ENCODE data around the gene IL17RE.

Gene IL17RE

DNA sequence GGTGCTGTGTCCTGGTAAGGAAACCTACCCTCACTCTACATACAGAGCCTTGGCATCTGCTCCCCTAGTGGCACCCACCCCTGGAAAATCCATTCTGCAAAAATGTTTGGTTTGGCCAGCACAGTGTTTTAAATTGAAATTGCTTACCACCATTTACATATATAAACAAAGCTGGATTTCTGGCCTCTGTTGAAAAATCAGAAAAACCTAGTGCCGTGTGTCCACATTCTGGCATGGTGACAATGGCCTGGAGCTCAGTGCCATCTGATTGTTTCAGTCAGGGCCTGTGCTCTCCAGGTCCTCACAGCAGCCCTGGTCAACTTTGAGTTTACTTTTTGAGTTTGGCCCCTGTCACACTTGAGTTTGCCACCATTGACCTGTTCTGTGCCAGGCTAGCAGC, 11.4 kb downstream of the IL17RE start:
- TF ChIP-seq, protein P1, sequence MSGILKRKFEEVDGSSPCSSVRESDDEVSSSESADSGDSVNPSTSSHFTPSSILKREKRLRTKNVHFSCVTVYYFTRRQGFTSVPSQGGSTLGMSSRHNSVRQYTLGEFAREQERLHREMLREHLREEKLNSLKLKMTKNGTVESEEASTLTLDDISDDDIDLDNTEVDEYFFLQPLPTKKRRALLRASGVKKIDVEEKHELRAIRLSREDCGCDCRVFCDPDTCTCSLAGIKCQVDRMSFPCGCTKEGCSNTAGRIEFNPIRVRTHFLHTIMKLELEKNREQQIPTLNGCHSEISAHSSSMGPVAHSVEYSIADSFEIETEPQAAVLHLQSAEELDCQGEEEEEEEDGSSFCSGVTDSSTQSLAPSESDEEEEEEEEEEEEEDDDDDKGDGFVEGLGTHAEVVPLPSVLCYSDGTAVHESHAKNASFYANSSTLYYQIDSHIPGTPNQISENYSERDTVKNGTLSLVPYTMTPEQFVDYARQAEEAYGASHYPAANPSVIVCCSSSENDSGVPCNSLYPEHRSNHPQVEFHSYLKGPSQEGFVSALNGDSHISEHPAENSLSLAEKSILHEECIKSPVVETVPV (CRISPR knock-in tag; IDR thresholded peaks at IDR 0.05) = no peak
- no peak for TF ChIP-seq ZC3H10 (CRISPR knock-in tag; IDR thresholded peaks at IDR 0.05)
- no peak for ATAC-seq

DNA sequence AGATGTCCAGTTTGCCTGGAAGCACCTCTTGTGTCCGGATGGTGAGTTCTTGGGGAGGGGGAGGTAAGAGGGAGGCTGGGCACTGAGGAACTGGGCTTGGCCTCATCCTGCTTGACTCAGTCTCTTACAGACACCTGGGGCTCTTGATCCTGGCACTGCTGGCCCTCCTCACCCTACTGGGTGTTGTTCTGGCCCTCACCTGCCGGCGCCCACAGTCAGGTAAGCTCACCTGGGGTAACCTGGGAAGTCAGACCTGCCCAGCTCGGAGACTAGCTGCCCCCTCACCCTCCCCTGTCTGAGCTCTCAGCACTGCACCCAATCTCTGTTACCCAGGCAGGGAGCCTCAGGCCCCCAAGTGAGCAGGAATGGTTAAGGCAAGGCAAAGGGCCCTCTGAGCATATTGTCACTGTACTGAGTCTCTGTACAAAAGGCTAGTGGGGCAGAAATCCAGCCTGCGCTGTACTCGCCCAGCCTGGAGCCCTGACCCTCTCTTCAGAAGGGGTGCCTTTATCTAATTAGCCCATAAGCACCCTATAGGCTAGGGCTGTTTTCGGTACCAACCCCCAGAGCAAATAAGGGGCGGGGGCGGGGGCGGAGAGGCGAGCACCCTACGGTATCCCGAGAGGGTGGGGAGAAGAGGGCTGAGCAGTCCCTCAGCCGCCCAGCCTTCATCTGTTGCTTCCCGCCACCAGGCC, 12.1 kb downstream of the IL17RE start:
- TF ChIP-seq, protein P2, sequence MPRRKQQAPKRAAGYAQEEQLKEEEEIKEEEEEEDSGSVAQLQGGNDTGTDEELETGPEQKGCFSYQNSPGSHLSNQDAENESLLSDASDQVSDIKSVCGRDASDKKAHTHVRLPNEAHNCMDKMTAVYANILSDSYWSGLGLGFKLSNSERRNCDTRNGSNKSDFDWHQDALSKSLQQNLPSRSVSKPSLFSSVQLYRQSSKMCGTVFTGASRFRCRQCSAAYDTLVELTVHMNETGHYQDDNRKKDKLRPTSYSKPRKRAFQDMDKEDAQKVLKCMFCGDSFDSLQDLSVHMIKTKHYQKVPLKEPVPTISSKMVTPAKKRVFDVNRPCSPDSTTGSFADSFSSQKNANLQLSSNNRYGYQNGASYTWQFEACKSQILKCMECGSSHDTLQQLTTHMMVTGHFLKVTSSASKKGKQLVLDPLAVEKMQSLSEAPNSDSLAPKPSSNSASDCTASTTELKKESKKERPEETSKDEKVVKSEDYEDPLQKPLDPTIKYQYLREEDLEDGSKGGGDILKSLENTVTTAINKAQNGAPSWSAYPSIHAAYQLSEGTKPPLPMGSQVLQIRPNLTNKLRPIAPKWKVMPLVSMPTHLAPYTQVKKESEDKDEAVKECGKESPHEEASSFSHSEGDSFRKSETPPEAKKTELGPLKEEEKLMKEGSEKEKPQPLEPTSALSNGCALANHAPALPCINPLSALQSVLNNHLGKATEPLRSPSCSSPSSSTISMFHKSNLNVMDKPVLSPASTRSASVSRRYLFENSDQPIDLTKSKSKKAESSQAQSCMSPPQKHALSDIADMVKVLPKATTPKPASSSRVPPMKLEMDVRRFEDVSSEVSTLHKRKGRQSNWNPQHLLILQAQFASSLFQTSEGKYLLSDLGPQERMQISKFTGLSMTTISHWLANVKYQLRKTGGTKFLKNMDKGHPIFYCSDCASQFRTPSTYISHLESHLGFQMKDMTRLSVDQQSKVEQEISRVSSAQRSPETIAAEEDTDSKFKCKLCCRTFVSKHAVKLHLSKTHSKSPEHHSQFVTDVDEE (CRISPR knock-in tag; IDR thresholded peaks at IDR 0.05) = no peak
- TF ChIP-seq ISL1 (CRISPR knock-in tag; IDR thresholded peaks at IDR 0.05) (no peak), ZFP3 (CRISPR knock-in tag; IDR thresholded peaks at IDR 0.05) (no peak)
- ATAC-seq = no peak

DNA sequence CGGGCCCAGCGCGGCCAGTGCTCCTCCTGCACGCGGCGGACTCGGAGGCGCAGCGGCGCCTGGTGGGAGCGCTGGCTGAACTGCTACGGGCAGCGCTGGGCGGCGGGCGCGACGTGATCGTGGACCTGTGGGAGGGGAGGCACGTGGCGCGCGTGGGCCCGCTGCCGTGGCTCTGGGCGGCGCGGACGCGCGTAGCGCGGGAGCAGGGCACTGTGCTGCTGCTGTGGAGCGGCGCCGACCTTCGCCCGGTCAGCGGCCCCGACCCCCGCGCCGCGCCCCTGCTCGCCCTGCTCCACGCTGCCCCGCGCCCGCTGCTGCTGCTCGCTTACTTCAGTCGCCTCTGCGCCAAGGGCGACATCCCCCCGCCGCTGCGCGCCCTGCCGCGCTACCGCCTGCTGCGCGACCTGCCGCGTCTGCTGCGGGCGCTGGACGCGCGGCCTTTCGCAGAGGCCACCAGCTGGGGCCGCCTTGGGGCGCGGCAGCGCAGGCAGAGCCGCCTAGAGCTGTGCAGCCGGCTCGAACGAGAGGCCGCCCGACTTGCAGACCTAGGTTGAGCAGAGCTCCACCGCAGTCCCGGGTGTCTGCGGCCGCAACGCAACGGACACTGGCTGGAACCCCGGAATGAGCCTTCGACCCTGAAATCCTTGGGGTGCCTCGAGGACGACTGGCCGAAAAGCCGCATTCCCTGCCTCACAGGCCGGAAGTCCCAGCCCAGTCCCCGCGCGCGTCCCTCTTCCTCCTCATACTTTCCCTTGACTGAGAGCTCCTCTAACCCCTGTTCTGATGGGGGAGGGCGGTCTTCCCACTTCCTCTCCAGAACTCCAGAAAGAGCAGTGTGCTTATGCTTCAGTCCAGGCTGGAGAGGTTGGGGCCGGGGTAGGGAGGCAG, 12.8 kb downstream of the IL17RE start:
- TF ChIP-seq, protein P1 (CRISPR knock-in tag; IDR thresholded peaks at IDR 0.05) = no peak
- TF ChIP-seq, protein P3, sequence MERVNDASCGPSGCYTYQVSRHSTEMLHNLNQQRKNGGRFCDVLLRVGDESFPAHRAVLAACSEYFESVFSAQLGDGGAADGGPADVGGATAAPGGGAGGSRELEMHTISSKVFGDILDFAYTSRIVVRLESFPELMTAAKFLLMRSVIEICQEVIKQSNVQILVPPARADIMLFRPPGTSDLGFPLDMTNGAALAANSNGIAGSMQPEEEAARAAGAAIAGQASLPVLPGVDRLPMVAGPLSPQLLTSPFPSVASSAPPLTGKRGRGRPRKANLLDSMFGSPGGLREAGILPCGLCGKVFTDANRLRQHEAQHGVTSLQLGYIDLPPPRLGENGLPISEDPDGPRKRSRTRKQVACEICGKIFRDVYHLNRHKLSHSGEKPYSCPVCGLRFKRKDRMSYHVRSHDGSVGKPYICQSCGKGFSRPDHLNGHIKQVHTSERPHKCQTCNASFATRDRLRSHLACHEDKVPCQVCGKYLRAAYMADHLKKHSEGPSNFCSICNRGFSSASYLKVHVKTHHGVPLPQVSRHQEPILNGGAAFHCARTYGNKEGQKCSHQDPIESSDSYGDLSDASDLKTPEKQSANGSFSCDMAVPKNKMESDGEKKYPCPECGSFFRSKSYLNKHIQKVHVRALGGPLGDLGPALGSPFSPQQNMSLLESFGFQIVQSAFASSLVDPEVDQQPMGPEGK (CRISPR knock-in tag; IDR thresholded peaks at IDR 0.05; ENCODE audit: borderline replicate concordance) = no peak
- TF ChIP-seq, protein P2 (CRISPR knock-in tag; IDR thresholded peaks at IDR 0.05) = no peak
- TF ChIP-seq ZNF565 (CRISPR knock-in tag; conservative IDR thresholded peaks at IDR 0.05; ENCODE audit: low read depth) (no peak), OSR1 (CRISPR knock-in tag; IDR thresholded peaks at IDR 0.05) (no peak), BACH2 (CRISPR knock-in tag; IDR thresholded peaks at IDR 0.05; ENCODE audit: borderline replicate concordance) (no peak), TCF4 (CRISPR knock-in tag; IDR thresholded peaks at IDR 0.05; ENCODE audit: borderline replicate concordance) (no peak)
- ATAC-seq = peak; percentile 48

DNA sequence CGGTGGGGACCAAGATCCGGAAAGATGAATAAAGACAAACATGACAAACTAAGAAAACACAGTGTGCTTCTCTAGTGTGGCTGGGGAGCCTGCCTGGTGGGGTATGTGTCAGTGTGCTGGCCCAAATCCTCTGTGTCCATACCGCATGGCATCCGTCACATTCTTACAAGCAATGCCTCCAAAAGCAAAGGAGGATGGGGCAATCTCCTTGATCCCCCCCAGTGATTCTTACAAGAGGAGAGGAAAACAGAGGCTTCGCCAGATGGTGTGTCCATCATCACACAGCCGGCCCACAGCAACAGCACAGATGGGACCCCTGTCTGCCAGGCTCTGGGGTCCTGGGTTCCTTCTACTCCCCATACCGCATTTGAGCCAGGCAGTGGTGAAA, 13.7 kb downstream of the IL17RE start:
- ATAC-seq = peak; percentile 15
- no peak for TF ChIP-seq ZC3H10 (CRISPR knock-in tag; IDR thresholded peaks at IDR 0.05)
- no peak for TF ChIP-seq ZNF70 (CRISPR knock-in tag; IDR thresholded peaks at IDR 0.05)
- no peak for TF ChIP-seq ZNF565 (CRISPR knock-in tag; conservative IDR thresholded peaks at IDR 0.05; ENCODE audit: low read depth)
- no peak for TF ChIP-seq ZFP3 (CRISPR knock-in tag; IDR thresholded peaks at IDR 0.05)
- TF ChIP-seq TCF4 (CRISPR knock-in tag; IDR thresholded peaks at IDR 0.05; ENCODE audit: borderline replicate concordance) = no peak
- no peak for TF ChIP-seq BACH2 (CRISPR knock-in tag; IDR thresholded peaks at IDR 0.05; ENCODE audit: borderline replicate concordance)
- TF ChIP-seq, protein P2 (CRISPR knock-in tag; IDR thresholded peaks at IDR 0.05) = no peak
- no peak for TF ChIP-seq RARB (CRISPR knock-in tag; IDR thresholded peaks at IDR 0.05)
- TF ChIP-seq OSR1 (CRISPR knock-in tag; IDR thresholded peaks at IDR 0.05) = no peak
- TF ChIP-seq ZFP30 (CRISPR knock-in tag; IDR thresholded peaks at IDR 0.05) = no peak
- no peak for TF ChIP-seq CSDC2 (CRISPR knock-in tag; IDR thresholded peaks at IDR 0.05)
- TF ChIP-seq GLIS3 (CRISPR knock-in tag; IDR thresholded peaks at IDR 0.05) = no peak
- TF ChIP-seq, protein P4, sequence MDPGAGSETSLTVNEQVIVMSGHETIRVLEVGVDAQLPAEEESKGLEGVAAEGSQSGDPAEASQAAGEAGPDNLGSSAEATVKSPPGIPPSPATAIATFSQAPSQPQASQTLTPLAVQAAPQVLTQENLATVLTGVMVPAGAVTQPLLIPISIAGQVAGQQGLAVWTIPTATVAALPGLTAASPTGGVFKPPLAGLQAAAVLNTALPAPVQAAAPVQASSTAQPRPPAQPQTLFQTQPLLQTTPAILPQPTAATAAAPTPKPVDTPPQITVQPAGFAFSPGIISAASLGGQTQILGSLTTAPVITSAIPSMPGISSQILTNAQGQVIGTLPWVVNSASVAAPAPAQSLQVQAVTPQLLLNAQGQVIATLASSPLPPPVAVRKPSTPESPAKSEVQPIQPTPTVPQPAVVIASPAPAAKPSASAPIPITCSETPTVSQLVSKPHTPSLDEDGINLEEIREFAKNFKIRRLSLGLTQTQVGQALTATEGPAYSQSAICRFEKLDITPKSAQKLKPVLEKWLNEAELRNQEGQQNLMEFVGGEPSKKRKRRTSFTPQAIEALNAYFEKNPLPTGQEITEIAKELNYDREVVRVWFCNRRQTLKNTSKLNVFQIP (CRISPR knock-in tag; IDR thresholded peaks at IDR 0.05; ENCODE audit: borderline replicate concordance, low read depth) = no peak
- TF ChIP-seq TOX (CRISPR knock-in tag; IDR thresholded peaks at IDR 0.05; ENCODE audit: borderline replicate concordance) = no peak
